Upper lobe of left lung (tissue), 6 donors: ENCODE data around the gene REG3A. TPM values are rescaled to one million over a fixed set of nuclear protein-coding genes. Genes with fewer than 3 reads are reported as not detected.

ENCODE experiments used
- ATAC-seq, 2 donors: fragments of 200-7000 bp; cut with Tn5 transposase; one replicate each; pipeline ENCODE4 v1.9.1; 2022; ENCODE audit warnings: mild to moderate bottlenecking in 2 of 2, moderate library complexity in 2 of 2; ENCODE audit not compliant: low FRiP score in 2 of 2
- DNase-seq, 2 donors: peaks; one replicate each; pipeline ENCODE4 v3.0.0-alpha.2; 2019 to 2020
- H3K27ac ChIP-seq, 4 donors: fragments of 200-600 bp; sonication (generic); one replicate each; pipeline ENCODE4 v1.5.1; 2016 to 2019
- H3K27me3 ChIP-seq, 4 donors: fragments of 200-600 bp; sonication (generic); one replicate each; pipeline ENCODE4 v1.5.1; 2017 to 2019
- H3K36me3 ChIP-seq, 4 donors: fragments of 200-600 bp; sonication (generic); one replicate each; pipeline ENCODE4 v1.5.1; 2016 to 2019
- H3K4me1 ChIP-seq, 4 donors: fragments of 200-600 bp; sonication (generic); one replicate each; pipeline ENCODE4 v1.5.1; 2018 to 2019
- H3K4me3 ChIP-seq, 4 donors: fragments of 200-600 bp; sonication (generic); one replicate each; pipeline ENCODE4 v1.5.1; 2017 to 2019; ENCODE audit warnings: mild to moderate bottlenecking in 2 of 4, moderate library complexity in 1 of 4
- H3K9me3 ChIP-seq, 4 donors: fragments of 200-600 bp; sonication (generic); one replicate each; pipeline ENCODE4 v1.5.1; 2018 to 2019
- EP300 ChIP-seq, 4 donors: sonication (generic); formaldehyde crosslinking; IDR thresholded peaks; one replicate each; pipeline ENCODE4 v1.5.1; 2017; ENCODE audit warnings: antibody characterized with exemption in 4 of 4, control low read depth in 2 of 4
- POLR2A ChIP-seq, 4 donors: fragments of 450-650 bp; IDR thresholded peaks; one replicate each; pipeline ENCODE4 v1.5.1; 2016 to 2017; ENCODE audit warnings: antibody characterized with exemption in 4 of 4, mild to moderate bottlenecking in 2 of 4
- POLR2AphosphoS5 ChIP-seq, 2 donors: sonication (generic); formaldehyde crosslinking; IDR thresholded peaks; one replicate each; pipeline ENCODE4 v1.5.1; 2017; ENCODE audit warnings: antibody characterized with exemption in 2 of 2
- WGBS, 2 donors: methylation state at CpG; one replicate each; pipeline ENCODE4 v1.1.5; 2017 to 2018; 5-methylcytosine and 5-hydroxymethylcytosine counted together
- total RNA-seq, 6 donors: library from RNA; depleted of rRNA in 4 of 6; stranded (reverse); fragments of >200 nt in 4 of 6; gene quantifications; one replicate each; pipeline versions ENCODE4 v1.1.0 to v1.2.1, GENCODE V29; 2016 to 2021
- TF ChIP-seq, protein P1 (sequence below), 6 experiments: fragments of 450-650 bp in 4 of 6; fragments of 200-600 bp in 2 of 6; sonication (generic) in 2 of 6; IDR thresholded peaks; one replicate each; pipeline ENCODE4 v1.5.1; 2016 to 2019; ENCODE audit warnings: antibody characterized with exemption in 6 of 6
- donor health status: DM: no; HTN: no; CAD: no; lungs with moderate emphysema.
- donor health status: DM: no; HTN: yes; CAD: no; lungs with severe emphysema.

The REG3A gene
- total RNA-seq, 6 donors from 2014 or later, result 0.44 TPM; not detected in 5

DNA sequence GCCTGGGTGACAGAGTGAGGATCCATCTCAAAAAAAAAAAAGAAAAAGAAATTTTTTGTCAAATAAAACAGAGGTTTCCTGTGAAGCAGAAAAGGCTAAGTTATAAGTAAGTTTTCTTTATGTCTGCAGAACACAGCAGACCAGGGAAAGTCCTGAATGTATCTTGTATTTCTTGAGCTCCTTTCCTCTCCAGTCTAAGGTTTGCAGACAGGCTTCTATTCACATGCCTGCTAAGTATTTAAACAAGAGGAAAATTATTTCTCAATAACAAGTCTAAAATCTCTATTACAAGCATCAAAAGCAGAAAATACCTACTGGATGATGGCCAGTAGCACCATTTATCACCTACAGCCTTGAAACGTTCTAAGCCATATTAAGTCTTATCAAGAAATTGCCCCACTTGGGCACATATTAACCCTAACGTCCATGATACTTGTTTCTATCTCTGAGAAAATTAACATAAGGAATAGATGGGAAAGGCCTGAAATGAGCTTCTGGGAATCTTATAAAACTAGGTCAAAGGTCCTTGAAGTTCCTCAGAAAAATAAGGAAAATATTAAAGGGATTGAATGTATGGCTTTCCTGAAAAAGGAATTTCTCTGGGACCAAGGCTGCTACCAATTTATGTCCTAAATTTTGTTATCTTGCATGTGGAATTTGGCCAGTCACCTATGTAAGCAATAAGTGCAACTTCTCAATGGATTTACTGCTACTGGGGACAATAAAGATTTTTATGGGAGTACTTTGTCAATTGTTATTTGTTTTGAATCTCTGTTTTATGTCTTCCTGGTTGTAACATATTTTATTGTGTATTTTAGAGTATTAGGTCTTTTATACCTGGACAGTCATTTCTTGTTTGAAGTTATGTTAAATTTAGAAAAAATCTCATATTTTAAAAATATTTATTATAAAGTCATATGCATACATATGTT, 42.3 kb downstream of the REG3A start:
- ATAC-seq (no peak), DNase-seq (no peak)
- Histone ChIP-seq H3K27me3 (no peaks in the 10 kb centered on the region), H3K36me3 (no peaks in the 10 kb centered on the region), H3K27ac (no peak overlapping the region), H3K9me3 (no peaks in the 10 kb centered on the region), H3K4me1 (no peaks in the 10 kb centered on the region), H3K4me3 (no peak overlapping the region)
- WGBS, 2 donors, result 56 to 59% methylated on average over 2 of the region's 2 CpGs
- TF ChIP-seq POLR2AphosphoS5 (IDR thresholded peaks at IDR 0.05) (no peak), EP300 (IDR thresholded peaks at IDR 0.05) (no peak), POLR2A (IDR thresholded peaks at IDR 0.05) (no peak)
- TF ChIP-seq, protein P1, sequence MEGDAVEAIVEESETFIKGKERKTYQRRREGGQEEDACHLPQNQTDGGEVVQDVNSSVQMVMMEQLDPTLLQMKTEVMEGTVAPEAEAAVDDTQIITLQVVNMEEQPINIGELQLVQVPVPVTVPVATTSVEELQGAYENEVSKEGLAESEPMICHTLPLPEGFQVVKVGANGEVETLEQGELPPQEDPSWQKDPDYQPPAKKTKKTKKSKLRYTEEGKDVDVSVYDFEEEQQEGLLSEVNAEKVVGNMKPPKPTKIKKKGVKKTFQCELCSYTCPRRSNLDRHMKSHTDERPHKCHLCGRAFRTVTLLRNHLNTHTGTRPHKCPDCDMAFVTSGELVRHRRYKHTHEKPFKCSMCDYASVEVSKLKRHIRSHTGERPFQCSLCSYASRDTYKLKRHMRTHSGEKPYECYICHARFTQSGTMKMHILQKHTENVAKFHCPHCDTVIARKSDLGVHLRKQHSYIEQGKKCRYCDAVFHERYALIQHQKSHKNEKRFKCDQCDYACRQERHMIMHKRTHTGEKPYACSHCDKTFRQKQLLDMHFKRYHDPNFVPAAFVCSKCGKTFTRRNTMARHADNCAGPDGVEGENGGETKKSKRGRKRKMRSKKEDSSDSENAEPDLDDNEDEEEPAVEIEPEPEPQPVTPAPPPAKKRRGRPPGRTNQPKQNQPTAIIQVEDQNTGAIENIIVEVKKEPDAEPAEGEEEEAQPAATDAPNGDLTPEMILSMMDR (IDR thresholded peaks at IDR 0.05), result no peak

DNA sequence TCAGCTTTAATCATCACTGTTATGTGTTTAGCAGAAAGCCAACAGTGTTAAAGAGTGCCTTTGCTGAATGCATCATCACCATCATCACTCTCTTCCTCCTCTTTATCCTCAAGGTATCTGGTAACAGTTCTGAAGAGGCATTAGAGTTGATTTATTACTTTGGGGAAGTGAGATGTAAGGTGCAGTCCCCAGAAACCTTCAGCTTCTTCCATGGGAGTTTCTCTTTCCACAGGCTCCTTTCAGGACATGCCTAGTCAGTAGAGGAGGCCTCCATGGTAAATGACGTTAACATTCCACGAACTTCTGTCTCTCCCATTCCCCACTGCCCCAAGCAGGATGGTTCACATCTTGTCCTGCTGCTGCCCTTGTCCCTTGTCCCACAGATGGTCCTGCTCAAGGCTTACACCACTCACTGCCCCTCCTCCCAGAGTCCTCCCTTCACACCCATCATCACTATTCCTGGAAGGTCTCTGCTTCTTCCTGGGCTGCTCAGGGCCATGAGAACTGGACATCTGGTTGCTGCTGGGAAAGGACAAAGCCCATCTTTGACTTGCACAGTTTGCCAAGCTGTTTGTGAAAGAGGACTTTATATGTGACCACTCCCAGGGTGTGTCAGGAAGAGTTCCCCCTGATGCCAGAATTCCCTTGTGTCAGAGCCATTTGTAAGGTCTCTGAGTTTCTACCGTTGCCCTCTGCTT, 44.6 kb downstream of the REG3A start:
- H3K27ac ChIP-seq, result no peak overlapping the region
- 67 to 70% methylated on average over 3 of the region's 3 CpGs for WGBS, 2 donors
- TF ChIP-seq, protein P1 (IDR thresholded peaks at IDR 0.05), result no peak
- TF ChIP-seq EP300 (IDR thresholded peaks at IDR 0.05), result no peak
- TF ChIP-seq POLR2AphosphoS5 (IDR thresholded peaks at IDR 0.05), result no peak
- no peak for TF ChIP-seq POLR2A (IDR thresholded peaks at IDR 0.05)
- H3K27me3 ChIP-seq, result no peaks in the 10 kb centered on the region
- H3K9me3 ChIP-seq, result no peaks in the 10 kb centered on the region
- H3K4me3 ChIP-seq, result no peak overlapping the region
- no peak for DNase-seq
- no peaks in the 10 kb centered on the region for H3K4me1 ChIP-seq
- no peaks in the 10 kb centered on the region for H3K36me3 ChIP-seq
- no peak for ATAC-seq

DNA sequence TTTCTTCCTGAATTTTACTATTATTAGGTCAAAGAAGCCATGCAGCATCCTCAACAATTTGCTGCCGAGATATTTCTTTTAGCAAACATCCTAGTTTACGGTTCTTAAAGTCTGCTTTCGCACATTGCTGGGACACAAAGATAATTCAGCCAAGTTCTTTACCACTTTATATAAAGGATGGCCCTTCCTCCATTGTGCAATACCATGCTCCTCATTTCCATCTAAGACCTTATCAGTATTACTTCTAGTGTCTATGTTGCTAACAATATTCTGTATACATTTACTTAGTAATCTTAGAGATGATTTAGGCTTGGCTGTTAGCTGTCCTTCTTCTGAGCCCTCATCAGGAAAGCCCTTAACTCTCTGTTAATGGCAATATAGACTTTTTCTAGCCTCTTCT, 47.3 kb downstream of the REG3A start:
- Histone ChIP-seq H3K36me3 (no peaks in the 10 kb centered on the region), H3K4me3 (no peak overlapping the region), H3K9me3 (no peaks in the 10 kb centered on the region), H3K4me1 (no peaks in the 10 kb centered on the region), H3K27me3 (no peaks in the 10 kb centered on the region), H3K27ac (no peak overlapping the region)
- no peak for DNase-seq
- no peak for ATAC-seq
- TF ChIP-seq, protein P1 (IDR thresholded peaks at IDR 0.05), result no peak
- TF ChIP-seq POLR2A (IDR thresholded peaks at IDR 0.05) (no peak), POLR2AphosphoS5 (IDR thresholded peaks at IDR 0.05) (no peak), EP300 (IDR thresholded peaks at IDR 0.05) (no peak)
- 92 to 94% methylated on average over 3 of the region's 3 CpGs for WGBS, 2 donors

Other genes with a start within 250 kb of the REG3A start
- gene REG3G, start 134.1 kb downstream of the REG3A start, total RNA-seq, result under 1 TPM in 2 of 6 donors, not detected in 4; 0.52 to 0.61 TPM
- gene REG1B, start 71.8 kb downstream of the REG3A start, total RNA-seq, result 1 to 10 TPM in 2 of 6 donors, not detected in 4; 1.5 to 5.2 TPM
- 10 to 100 TPM in 1 of 6 donors, 1 to 10 TPM in 1, not detected in 4; 5.7 to 12.0 TPM for gene REG1A, start 39.3 kb downstream of the REG3A start, total RNA-seq